Activated B cell treated with CpG ODN at 0.5 μM for 24 hours (primary cell): ENCODE results near the gene TSHZ2. TPM values are rescaled to one million over a fixed set of nuclear protein-coding genes. Genes with fewer than 3 reads are reported as not detected.

ENCODE experiments used
- ATAC-seq: fragments of 200-7000 bp; cut with Tn5 transposase; one replicate; pipeline ENCODE4 v1.10.0; 2021; ENCODE audit warnings: low read depth, mild to moderate bottlenecking, moderate library complexity
- CTCF ChIA-PET: fragments of 350-600 bp; sonication (Branson Sonifier 250); formaldehyde crosslinking; loops from one replicate; lab custom pipeline; 2021; ENCODE audit warnings: antibody characterized with exemption; lab: Charles Lee
- POLR2A ChIA-PET: fragments of 350-600 bp; sonication (Branson Sonifier 250); formaldehyde crosslinking; loops from one replicate; lab custom pipeline; 2021; ENCODE audit warnings: antibody characterized with exemption; lab: Charles Lee
- DNase-seq: peaks from one replicate; pipeline ENCODE4 v3.0.0; 2022
- H3K27ac Mint-ChIP-seq: one replicate; pipeline ENCODE4 v1.8.0; 2020; ENCODE audit warnings: mixed read lengths
- H3K27me3 Mint-ChIP-seq: one replicate; pipeline ENCODE4 v1.8.0; 2021; ENCODE audit warnings: mixed read lengths
- H3K36me3 Mint-ChIP-seq: one replicate; pipeline ENCODE4 v1.8.0; 2021; ENCODE audit warnings: low read depth, mixed read lengths
- H3K4me1 Mint-ChIP-seq: one replicate; pipeline ENCODE4 v1.8.0; 2021; ENCODE audit warnings: mixed read lengths
- H3K4me3 Mint-ChIP-seq: one replicate; pipeline ENCODE4 v1.8.0; 2020; ENCODE audit warnings: mild to moderate bottlenecking, mixed read lengths
- H3K9me3 Mint-ChIP-seq: one replicate; pipeline ENCODE4 v1.8.0; 2020; ENCODE audit warnings: mixed read lengths
- CTCF ChIP-seq: fragments of 200-600 bp; IDR thresholded peaks from one replicate; pipeline ENCODE4 v1.8.0; 2022; ENCODE audit warnings: antibody characterized with exemption, mild to moderate bottlenecking
- intact Hi-C: fragments of 100-400 bp; cut with micrococcal nuclease; formaldehyde crosslinking; loops from one replicate; pipeline ENCODE4 v1.15.1; 2024
- total RNA-seq: library from RNA; stranded (reverse); gene quantifications from 2 replicates; pipeline ENCODE4 v1.2.3, GENCODE V29; 2022

TSHZ2 gene
- total RNA-seq, 1 donor from 2014 or later: 1.7 TPM

GRCh38 chr20:53399592-53400335, 427.6 kb downstream of the TSHZ2 start:
- H3K36me3 Mint-ChIP-seq: no peaks in the 10 kb centered on the region
- no peak for TF ChIP-seq CTCF
- H3K4me1 Mint-ChIP-seq: no peaks in the 10 kb centered on the region
- ATAC-seq (no peak), DNase-seq (no peak)
- H3K4me3 Mint-ChIP-seq: no peak overlapping the region
- H3K9me3 Mint-ChIP-seq: peaks cover 3% of the 10 kb centered on the region
- H3K27me3 Mint-ChIP-seq: peaks cover 3% of the 10 kb centered on the region
- H3K27ac Mint-ChIP-seq: no peak overlapping the region
- intact Hi-C loops: no loop called here
- POLR2A ChIA-PET: no interaction called here
- CTCF ChIA-PET: no interaction called here

- DNase-seq: no peak
- Mint-ChIP-seq H3K9me3 (peaks cover 3% of the 10 kb centered on the region), H3K27me3 (no peaks in the 10 kb centered on the region), H3K36me3 (no peaks in the 10 kb centered on the region), H3K4me1 (no peaks in the 10 kb centered on the region), H3K27ac (no peak overlapping the region), H3K4me3 (no peak overlapping the region)
- ATAC-seq: no peak
- ChIA-PET POLR2A (no interaction called here), CTCF (no interaction called here)
- intact Hi-C loops: no loop called here
- TF ChIP-seq CTCF: no peak
These were observed 430.3 kb downstream of the TSHZ2 start for GRCh38 chr20:53402233-53403005.

GRCh38 chr20:53403029-53403428, 430.9 kb downstream of the TSHZ2 start:
- no peaks in the 10 kb centered on the region for H3K27me3 Mint-ChIP-seq
- TF ChIP-seq CTCF: no peak
- ChIA-PET CTCF (no interaction called here), POLR2A (no interaction called here)
- DNase-seq (no peak), ATAC-seq (no peak)
- H3K27ac Mint-ChIP-seq: no peak overlapping the region
- H3K9me3 Mint-ChIP-seq: peaks cover 3% of the 10 kb centered on the region
- H3K4me3 Mint-ChIP-seq: no peak overlapping the region
- intact Hi-C loops: no loop called here
- no peaks in the 10 kb centered on the region for H3K36me3 Mint-ChIP-seq
- H3K4me1 Mint-ChIP-seq: no peaks in the 10 kb centered on the region

GRCh38 chr20:53405139-53405538, 433.0 kb downstream of the TSHZ2 start:
- no peak for DNase-seq
- peaks cover 3% of the 10 kb centered on the region for H3K9me3 Mint-ChIP-seq
- CTCF ChIA-PET: no interaction called here
- no peak for ATAC-seq
- no peak overlapping the region for H3K4me3 Mint-ChIP-seq
- no peaks in the 10 kb centered on the region for H3K27me3 Mint-ChIP-seq
- intact Hi-C loops: no loop called here
- no peak for TF ChIP-seq CTCF
- H3K4me1 Mint-ChIP-seq: no peaks in the 10 kb centered on the region
- POLR2A ChIA-PET: no interaction called here
- no peak overlapping the region for H3K27ac Mint-ChIP-seq
- no peaks in the 10 kb centered on the region for H3K36me3 Mint-ChIP-seq

GRCh38 chr20:53406580-53406979, 434.4 kb downstream of the TSHZ2 start:
- POLR2A ChIA-PET: no interaction called here
- CTCF ChIA-PET: no interaction called here

More at GRCh38 chr20:53406580-53406979, 434.4 kb downstream of the TSHZ2 start:
- H3K9me3 Mint-ChIP-seq: peaks cover 3% of the 10 kb centered on the region
- H3K27me3 Mint-ChIP-seq: no peaks in the 10 kb centered on the region
- intact Hi-C loops: no loop called here
- H3K4me3 Mint-ChIP-seq: no peak overlapping the region
- TF ChIP-seq CTCF: no peak
- no peak overlapping the region for H3K27ac Mint-ChIP-seq
- ATAC-seq (no peak), DNase-seq (no peak)
- no peaks in the 10 kb centered on the region for H3K4me1 Mint-ChIP-seq
- H3K36me3 Mint-ChIP-seq: no peaks in the 10 kb centered on the region
